ENCODE data around the gene LYZL4.

Gene LYZL4

GRCh38 chr3:42369832-42370231, 40.6 kb downstream of the LYZL4 start:
- DNase-seq: no peak

- no peak for DNase-seq
Measured at GRCh38 chr3:42369304-42369703, 41.1 kb downstream of the LYZL4 start.

GRCh38 chr3:42368861-42369260, 41.5 kb downstream of the LYZL4 start:
- no peak for DNase-seq

GRCh38 chr3:42367903-42368302, 42.5 kb downstream of the LYZL4 start:
- DNase-seq: no peak

- no peak for DNase-seq
Measured at GRCh38 chr3:42366550-42366949, 43.9 kb downstream of the LYZL4 start.

- no peak for DNase-seq
Measured at GRCh38 chr3:42357335-42357734, 53.1 kb downstream of the LYZL4 start.

GRCh38 chr3:42355612-42356011, 54.8 kb downstream of the LYZL4 start:
- no peak for DNase-seq

- no peak for DNase-seq
Measured at GRCh38 chr3:42353631-42354030, 56.8 kb downstream of the LYZL4 start.

GRCh38 chr3:42351207-42351606, 59.2 kb downstream of the LYZL4 start:
- no peak for DNase-seq

GRCh38 chr3:42349765-42350594, 60.4 kb downstream of the LYZL4 start:
- no peak for DNase-seq

GRCh38 chr3:42347928-42348327, 62.5 kb downstream of the LYZL4 start:
- no peak for DNase-seq

Data from central memory CD4-positive, alpha-beta T cell (primary cell).